K562 (cell line): ENCODE data around the gene TRIM14. TPM values are rescaled to one million over a fixed set of nuclear protein-coding genes. Genes with fewer than 3 reads are reported as not detected.

ENCODE experiments used
- ATAC-seq: fragments of 200-7000 bp; cut with Tn5 transposase; 3 replicates; pipeline ENCODE4 v1.9.1; 2020; ENCODE audit warnings: moderate library complexity
- BruUV-seq: library from RNA; stranded (reverse); fragments of 400-500 nt; replicated peaks from 2 replicates; lab custom pipeline; 2021; lab: Mats Ljungman, UMichigan
- CTCF ChIA-PET: fragments of 300-600 bp; formaldehyde crosslinking; extraction: SDS; loops from one replicate; lab custom pipeline; 2021; ENCODE audit warnings: low intra/inter-chr PET ratio; lab: Yijun Ruan, JAX
- POLR2A ChIA-PET: fragments of 300-600, 350-650 bp; sonication (Branson Sonifier 250); formaldehyde crosslinking; extraction: SDS; loops from one replicate; lab custom pipeline; 2021; ENCODE audit warnings: antibody characterized with exemption, inconsistent platforms; lab: Yijun Ruan, JAX
- DNase-seq, 4 experiments: peaks; one replicate each; pipeline versions ENCODE4 v3.0.0 to v3.0.0-alpha.2; 2011 to 2018; ENCODE audit warnings: low spot score in 3 of 4, mixed read lengths in 3 of 4; ENCODE audit errors: extremely low read depth in 1 of 4
- FAIRE-seq: peaks from 2 replicates; lab custom pipeline; 2011; peaks lifted over from hg19 to GRCh38; lab: Jason Lieb, UNC
- H2AFZ ChIP-seq: 2 replicates; pipeline ENCODE4 v1.6.0; 2011; ENCODE audit warnings: low read depth, low read length, control low read depth, inconsistent platforms
- H3K27ac ChIP-seq: fragments of 200-600 bp; 3 replicates; pipeline ENCODE4 v1.8.0; 2011; ENCODE audit warnings: low read depth, mild to moderate bottlenecking, control low read depth, inconsistent platforms, low read length, moderate library complexity, mixed read lengths; ENCODE audit errors: extremely low read depth
- H3K27me3 ChIP-seq, 2 experiments: fragments of 300-600 bp in 1 of 2; 2 replicates in 1 of 2; 3 replicates in 1 of 2; pipeline versions ENCODE4 v1.6.0 to v1.8.0; 2011; ENCODE audit warnings: inconsistent platforms in 2 of 2, low read length in 2 of 2, mild to moderate bottlenecking in 1 of 2, mixed read lengths in 1 of 2, moderate library complexity in 1 of 2; ENCODE audit not compliant: control insufficient read depth in 2 of 2, insufficient read depth in 2 of 2
- H3K36me3 ChIP-seq: fragments of 300-600 bp; 3 replicates; pipeline ENCODE4 v1.8.0; 2011; ENCODE audit warnings: mild to moderate bottlenecking, low read length, inconsistent platforms; ENCODE audit not compliant: control insufficient read depth, insufficient read depth
- H3K4me1 ChIP-seq, 2 experiments: fragments of 200-600 bp in 1 of 2; replicated peaks in 1 of 2; 2 replicates in 1 of 2; 3 replicates in 1 of 2; pipeline versions ENCODE4 v1.5.1 to v1.8.0; 2011; ENCODE audit warnings: inconsistent platforms in 2 of 2, low read length in 2 of 2, mild to moderate bottlenecking in 1 of 2, mixed read lengths in 1 of 2, moderate library complexity in 1 of 2; ENCODE audit not compliant: control insufficient read depth in 2 of 2, insufficient read depth in 2 of 2
- H3K4me2 ChIP-seq: 2 replicates; pipeline ENCODE4 v1.6.1; 2011; ENCODE audit warnings: low read length, control low read depth, inconsistent platforms, mixed read lengths; ENCODE audit not compliant: insufficient read depth
- H3K4me3 ChIP-seq: fragments of 200-600 bp; sonication (generic), shearing (Covaris generic); 2 replicates; pipeline ENCODE4 v1.5.1; 2016; ENCODE audit warnings: control low read depth, inconsistent platforms
- H3K79me2 ChIP-seq: fragments of 200-600 bp; 3 replicates; pipeline ENCODE4 v1.8.0; 2011; ENCODE audit warnings: low read length, inconsistent platforms; ENCODE audit not compliant: control insufficient read depth, insufficient read depth
- H3K9ac ChIP-seq, 2 experiments: 2 replicates each; pipeline versions ENCODE4 v1.6.0 to v1.6.1; 2011; ENCODE audit warnings: low read depth in 2 of 2, low read length in 2 of 2, control low read depth in 1 of 2, inconsistent platforms in 1 of 2, mild to moderate bottlenecking in 1 of 2, mixed read lengths in 1 of 2; ENCODE audit not compliant: insufficient read depth in 1 of 2
- H3K9me1 ChIP-seq: one replicate; pipeline ENCODE4 v1.6.0; 2011; ENCODE audit warnings: inconsistent platforms, mild to moderate bottlenecking, low read length, moderate library complexity; ENCODE audit not compliant: control insufficient read depth, insufficient read depth
- H3K9me3 ChIP-seq: replicated peaks from 2 replicates; pipeline ENCODE4 v1.5.1; 2011; ENCODE audit warnings: low read depth, low read length, inconsistent platforms; ENCODE audit not compliant: control insufficient read depth, insufficient read depth
- H4K20me1 ChIP-seq: replicated peaks from 2 replicates; pipeline ENCODE4 v1.6.1; 2011; ENCODE audit warnings: low read length, inconsistent platforms, mixed read lengths; ENCODE audit not compliant: control insufficient read depth, insufficient read depth
- ADNP ChIP-seq: fragments of 200-800 bp; sonication (Bioruptor generic); IDR thresholded peaks from 2 replicates; pipeline ENCODE4 v1.6.1; 2016; ENCODE audit warnings: missing genetic modification characterization, missing compliant biosample characterization
- BMI1 ChIP-seq: fragments of 150-350 bp; IDR thresholded peaks from 2 replicates; pipeline ENCODE4 v1.6.1; 2014; ENCODE audit warnings: low read length
- CBFB ChIP-seq: sonication (generic); formaldehyde crosslinking; IDR thresholded peaks from 2 replicates; pipeline ENCODE4 v1.4.0; 2020; ENCODE audit warnings: mild to moderate bottlenecking, missing genetic modification reagents
- CREB1 ChIP-seq, 2 experiments: sonication (generic) in 1 of 2; formaldehyde crosslinking in 1 of 2; IDR thresholded peaks; 2 replicates each; pipeline versions ENCODE4 v1.6.1 to v1.8.0; 2012 to 2022; ENCODE audit warnings: inconsistent platforms in 1 of 2, mild to moderate bottlenecking in 1 of 2, missing genetic modification reagents in 1 of 2, moderate library complexity in 1 of 2
- E2F3 ChIP-seq: fragments of 250-450 bp; sonication (Bioruptor Pico); IDR thresholded peaks from 2 replicates; pipeline ENCODE4 v1.4.0; 2020; ENCODE audit warnings: mild to moderate bottlenecking
- ELF1 ChIP-seq: fragments of 200-800 bp; sonication (Bioruptor generic); IDR thresholded peaks from 2 replicates; pipeline ENCODE4 v1.6.1; 2016; ENCODE audit warnings: missing genetic modification characterization, missing compliant biosample characterization
- GABPA ChIP-seq: fragments of 200-800 bp; sonication (Bioruptor generic); conservative IDR thresholded peaks from 2 replicates; pipeline ENCODE4 v1.6.1; 2016; ENCODE audit warnings: low read depth, missing genetic modification characterization, missing compliant biosample characterization
- JUN ChIP-seq, 2 experiments: sonication (generic) in 1 of 2; formaldehyde crosslinking in 1 of 2; IDR thresholded peaks; 2 replicates each; pipeline versions ENCODE4 v1.6.1 to v1.8.0; 2012 to 2022; ENCODE audit warnings: borderline replicate concordance in 2 of 2, mild to moderate bottlenecking in 2 of 2, improper control_type of control experiment in 1 of 2, low read depth in 1 of 2, low read length in 1 of 2, missing genetic modification reagents in 1 of 2
- KLF13 ChIP-seq: fragments of 450-650 bp; IDR thresholded peaks from 2 replicates; pipeline ENCODE4 v1.6.1; 2016; ENCODE audit warnings: missing genetic modification characterization, low read depth, mild to moderate bottlenecking, missing compliant biosample characterization, moderate library complexity, borderline replicate concordance
- L3MBTL2 ChIP-seq: fragments of 450-650 bp; IDR thresholded peaks from 2 replicates; pipeline ENCODE4 v1.6.1; 2016; ENCODE audit warnings: mild to moderate bottlenecking, moderate library complexity
- PYGO2 ChIP-seq: fragments of 450-650 bp; IDR thresholded peaks from 2 replicates; pipeline ENCODE4 v1.6.1; 2016; ENCODE audit warnings: mild to moderate bottlenecking, missing genetic modification characterization, moderate library complexity, missing compliant biosample characterization
- TAF15 ChIP-seq: fragments of 200-400 bp; formaldehyde crosslinking; IDR thresholded peaks from 2 replicates; pipeline ENCODE4 v1.6.1; 2017; ENCODE audit warnings: mild to moderate bottlenecking, low read depth, low read length, moderate library complexity
- TAL1 ChIP-seq: fragments of 450-650 bp; IDR thresholded peaks from 2 replicates; pipeline ENCODE4 v1.6.1; 2016; ENCODE audit warnings: mild to moderate bottlenecking
- ZNF12 ChIP-seq: sonication (generic); formaldehyde crosslinking; IDR thresholded peaks from 2 replicates; pipeline ENCODE4 v1.4.0; 2020; ENCODE audit warnings: mild to moderate bottlenecking, missing genetic modification reagents
- ZNF212 ChIP-seq: fragments of 450-650 bp; formaldehyde crosslinking; IDR thresholded peaks from 2 replicates; pipeline ENCODE4 v1.4.0; 2020; ENCODE audit warnings: mild to moderate bottlenecking
- ZNF431 ChIP-seq: sonication (generic); formaldehyde crosslinking; IDR thresholded peaks from 2 replicates; pipeline ENCODE4 v1.8.0; 2022; ENCODE audit warnings: mild to moderate bottlenecking, missing genetic modification reagents
- in situ Hi-C: fragments of 300-500 bp; cut with MboI; formaldehyde crosslinking; loops from 4 replicates; pipeline ENCODE4 v1.15.0; 2018; ENCODE audit warnings: inconsistent platforms, mixed read lengths
- intact Hi-C: fragments of 100-400 bp; cut with micrococcal nuclease; formaldehyde crosslinking; loops from 2 replicates; pipeline ENCODE4 v1.14.2; 2022
- polyA plus RNA-seq, 8 experiments: library from polyadenylated mRNA; depleted of rRNA in 4 of 8; stranded (reverse) in 5 of 8; unstranded in 3 of 8; fragments of >200 nt; fragmentation: Nextera tagmentation in 2 of 8; fragmentation: Illumina TruSeq in 1 of 8; extraction: Ambion mirVana in 2 of 8; extraction: Trizol in 1 of 8; gene quantifications; 2 replicates each; pipeline versions ENCODE4 v1.2.1 to v1.2.3, GENCODE V29; 2011 to 2014; ENCODE audit warnings: inconsistent platforms in 1 of 8, missing spikeins in 1 of 8
- total RNA-seq, 7 experiments: library from RNA; depleted of rRNA in 6 of 7; stranded (reverse); fragments of >200 nt in 6 of 7; fragmentation: Illumina TruSeq in 2 of 7; extraction: Trizol in 2 of 7; gene quantifications; 2 replicates each; pipeline versions ENCODE4 v1.2.1 to v1.2.3, GENCODE V29; 2011 to 2021; ENCODE audit warnings: low replicate concordance in 1 of 7
- TF ChIP-seq, protein P1 (sequence below), 2 experiments: IDR thresholded peaks; 2 replicates each; pipeline ENCODE4 v1.6.1; 2011; ENCODE audit warnings: borderline replicate concordance in 1 of 2, control low read depth in 1 of 2, low read depth in 1 of 2, low read length in 1 of 2, mild to moderate bottlenecking in 1 of 2, mixed read lengths in 1 of 2, moderate library complexity in 1 of 2; ENCODE audit not compliant: insufficient read depth in 1 of 2, insufficient read length in 1 of 2, poor library complexity in 1 of 2, severe bottlenecking in 1 of 2; ENCODE audit errors: extremely low read depth in 1 of 2
- TF ChIP-seq, protein P2 (sequence below): fragments of 450-650 bp; formaldehyde crosslinking; conservative IDR thresholded peaks from 2 replicates; pipeline ENCODE4 v1.4.0; 2022; ENCODE audit warnings: mild to moderate bottlenecking, missing genetic modification characterization
- TF ChIP-seq, protein P3 (sequence below): fragments of 250-450 bp; sonication (Bioruptor Pico); IDR thresholded peaks from 2 replicates; pipeline ENCODE4 v1.9.0; 2021; ENCODE audit warnings: mild to moderate bottlenecking

The TRIM14 gene
- total and polyA plus RNA-seq, 9 of the 15 experiments (the other 6 are each of a cell fraction or from before 2014, with no cell fraction given): 7.6 to 41.0 (median 17.9) TPM

DNA sequence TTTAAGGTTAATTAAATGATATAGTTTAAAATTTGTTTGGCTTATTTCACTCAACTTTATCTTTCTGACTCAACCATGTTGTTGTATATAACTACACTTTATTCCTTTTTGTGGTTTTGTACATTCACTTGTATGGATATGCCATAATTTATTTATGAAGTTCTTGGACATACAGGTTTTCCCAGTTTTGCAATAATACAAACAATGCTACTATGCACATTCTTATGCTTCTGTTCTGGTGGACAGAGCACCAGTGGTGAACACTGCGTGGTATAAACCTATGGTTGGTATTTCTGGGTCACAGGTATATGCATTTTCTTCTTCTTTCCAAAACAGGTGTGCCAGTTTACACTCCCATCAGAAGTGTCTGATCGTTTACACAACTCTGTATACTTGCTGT is 35.7 kb upstream of the TRIM14 start (continued):
- no peak for TF ChIP-seq CBFB (CRISPR knock-in tag)
- no peak for TF ChIP-seq ZNF431
- TF ChIP-seq ZNF12: no peak
- TF ChIP-seq ZNF212: no peak

DNA sequence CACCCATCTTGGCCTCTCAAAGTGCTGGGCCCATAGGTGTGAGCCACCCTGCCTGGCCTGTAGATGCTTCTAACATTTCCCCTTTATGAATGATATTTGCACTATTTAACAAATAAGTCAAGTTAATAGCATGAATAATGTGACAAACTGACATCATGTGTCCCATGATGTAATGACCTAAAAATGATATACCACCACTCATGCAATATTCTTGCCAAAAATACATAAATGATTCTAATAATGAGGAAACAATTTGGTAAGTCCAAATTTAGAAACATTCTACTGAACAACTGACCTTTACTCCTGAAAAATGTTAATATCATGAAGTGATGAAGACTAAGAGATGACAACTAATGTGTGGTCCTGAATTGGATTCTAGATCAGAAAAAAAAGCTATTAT is 33.5 kb upstream of the TRIM14 start:
- BruUV-seq: no TSS peak
- Histone ChIP-seq H3K4me1 (0 out of 5 replicates have a peak, but pooled peaks cover 0 to 2% of the 10 kb centered on the region in 2 experiments), H3K36me3 (peaks cover 39% of the 10 kb centered on the region), H3K9me3 (no peaks in the 10 kb centered on the region), H3K4me3 (no peak overlapping the region), H3K79me2 (no peaks in the 10 kb centered on the region)
- in situ Hi-C loops (no loop called here), intact Hi-C loops (no loop called here)
- CTCF ChIA-PET: no interaction called here
- no peak for ATAC-seq
- DNase-seq: no peak
- TF ChIP-seq TAL1 (no peak), PYGO2 (tag) (no peak), JUN (IDR thresholded peaks at IDR 0.05; ENCODE audit: borderline replicate concordance, low read depth, low read length) (no peak), JUN (CRISPR knock-in tag; IDR thresholded peaks at IDR 0.05; ENCODE audit: borderline replicate concordance) (no peak), E2F3 (CRISPR knock-in tag) (no peak), ADNP (no peak), L3MBTL2 (no peak), KLF13 (tag) (no peak), GABPA (tag) (no peak), BMI1 (no peak), TAF15 (no peak), CREB1 (IDR thresholded peaks at IDR 0.05) (no peak), CREB1 (CRISPR knock-in tag; IDR thresholded peaks at IDR 0.05) (no peak), ELF1 (tag) (no peak)
- TF ChIP-seq, protein P1, sequence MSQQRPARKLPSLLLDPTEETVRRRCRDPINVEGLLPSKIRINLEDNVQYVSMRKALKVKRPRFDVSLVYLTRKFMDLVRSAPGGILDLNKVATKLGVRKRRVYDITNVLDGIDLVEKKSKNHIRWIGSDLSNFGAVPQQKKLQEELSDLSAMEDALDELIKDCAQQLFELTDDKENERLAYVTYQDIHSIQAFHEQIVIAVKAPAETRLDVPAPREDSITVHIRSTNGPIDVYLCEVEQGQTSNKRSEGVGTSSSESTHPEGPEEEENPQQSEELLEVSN (IDR thresholded peaks at IDR 0.05; ENCODE audit: borderline replicate concordance in 1 of 2, extremely low read depth in 1 of 2, insufficient read depth in 1 of 2, insufficient read length in 1 of 2, low read depth in 1 of 2, low read length in 1 of 2, poor library complexity in 1 of 2, severe bottlenecking in 1 of 2): no peak
- TF ChIP-seq, protein P2, sequence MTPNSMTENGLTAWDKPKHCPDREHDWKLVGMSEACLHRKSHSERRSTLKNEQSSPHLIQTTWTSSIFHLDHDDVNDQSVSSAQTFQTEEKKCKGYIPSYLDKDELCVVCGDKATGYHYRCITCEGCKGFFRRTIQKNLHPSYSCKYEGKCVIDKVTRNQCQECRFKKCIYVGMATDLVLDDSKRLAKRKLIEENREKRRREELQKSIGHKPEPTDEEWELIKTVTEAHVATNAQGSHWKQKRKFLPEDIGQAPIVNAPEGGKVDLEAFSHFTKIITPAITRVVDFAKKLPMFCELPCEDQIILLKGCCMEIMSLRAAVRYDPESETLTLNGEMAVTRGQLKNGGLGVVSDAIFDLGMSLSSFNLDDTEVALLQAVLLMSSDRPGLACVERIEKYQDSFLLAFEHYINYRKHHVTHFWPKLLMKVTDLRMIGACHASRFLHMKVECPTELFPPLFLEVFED (CRISPR knock-in tag): no peak
- TF ChIP-seq, protein P3, sequence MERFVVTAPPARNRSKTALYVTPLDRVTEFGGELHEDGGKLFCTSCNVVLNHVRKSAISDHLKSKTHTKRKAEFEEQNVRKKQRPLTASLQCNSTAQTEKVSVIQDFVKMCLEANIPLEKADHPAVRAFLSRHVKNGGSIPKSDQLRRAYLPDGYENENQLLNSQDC (CRISPR knock-in tag): no peak
- TF ChIP-seq, all 486 proteins: peak for 0
- FAIRE-seq: no peak
- Histone ChIP-seq H3K27me3 (no peaks in the 10 kb centered on the region), H3K9ac (no peak overlapping the region), H3K9me1 (no peaks in the 10 kb centered on the region), H2AFZ (no peak overlapping the region), H3K27ac (no peak overlapping the region), H3K4me2 (no peak overlapping the region), H4K20me1 (no peaks in the 10 kb centered on the region)
- POLR2A ChIA-PET: no interaction called here
